GM12878 (cell line): ENCODE data around the gene LPIN1. TPM values are rescaled to one million over a fixed set of nuclear protein-coding genes. Genes with fewer than 3 reads are reported as not detected.

Source experiments
- ATAC-seq: fragments of 200-7000 bp; cut with Tn5 transposase; 3 replicates; pipeline ENCODE4 v1.9.1; 2020; ENCODE audit warnings: mild to moderate bottlenecking, moderate library complexity
- BruUV-seq: library from RNA; stranded (reverse); fragments of 400-500 nt; replicated peaks from 2 replicates; lab custom pipeline; 2021; lab: Mats Ljungman, UMichigan
- CTCF ChIA-PET: fragments of 300-600 bp; sonication (Branson Sonifier 250); formaldehyde crosslinking; extraction: SDS; loops from one replicate; lab custom pipeline; 2021; ENCODE audit warnings: inconsistent platforms; lab: Yijun Ruan, JAX
- POLR2A ChIA-PET: fragments of 350-600 bp; formaldehyde crosslinking; extraction: SDS; loops from one replicate; lab custom pipeline; 2021; ENCODE audit warnings: inconsistent platforms; lab: Charles Lee
- RAD21 ChIA-PET: fragments of 300-600 bp; sonication (Branson Sonifier 250); formaldehyde crosslinking; loops from one replicate; lab custom pipeline; 2023; ENCODE audit warnings: antibody characterized with exemption; ENCODE audit not compliant: unreplicated experiment; lab: Charles Lee
- SMC1A ChIA-PET: fragments of 300-600 bp; sonication (Branson Sonifier 250); formaldehyde crosslinking; loops from one replicate; lab custom pipeline; 2023; ENCODE audit not compliant: unreplicated experiment, uncharacterized antibody; lab: Charles Lee
- DNase-seq: peaks from one replicate; pipeline ENCODE4 v3.0.0-alpha.2; 2011; ENCODE audit warnings: low read depth, low spot score
- FAIRE-seq: peaks from 3 replicates; lab custom pipeline; 2011; peaks lifted over from hg19 to GRCh38; lab: Jason Lieb, UNC
- H2AFZ ChIP-seq: 2 replicates; pipeline ENCODE4 v1.6.0; 2011; ENCODE audit warnings: low read depth, low read length, control low read depth; ENCODE audit not compliant: control insufficient read depth
- H3K27ac ChIP-seq: 2 replicates; pipeline ENCODE4 v1.5.1; 2011; ENCODE audit warnings: control low read depth; ENCODE audit not compliant: control insufficient read depth, insufficient read depth
- H3K27me3 ChIP-seq, 2 experiments: replicated peaks in 1 of 2; 2 replicates each; pipeline versions ENCODE4 v1.6.0 to v1.6.1; 2011; ENCODE audit warnings: low read length in 1 of 2; ENCODE audit not compliant: control insufficient read depth in 2 of 2, insufficient read depth in 2 of 2
- H3K36me3 ChIP-seq, 2 experiments: 2 replicates each; pipeline ENCODE4 v1.5.1; 2011; ENCODE audit warnings: low read length in 1 of 2; ENCODE audit not compliant: control insufficient read depth in 2 of 2, insufficient read depth in 2 of 2
- H3K4me1 ChIP-seq: 2 replicates; pipeline ENCODE4 v1.6.1; 2011; ENCODE audit warnings: mild to moderate bottlenecking, low read length, moderate library complexity, mixed read lengths; ENCODE audit not compliant: control insufficient read depth, insufficient read depth
- H3K4me2 ChIP-seq: 2 replicates; pipeline ENCODE4 v1.6.0; 2011; ENCODE audit warnings: control low read depth; ENCODE audit not compliant: control insufficient read depth, insufficient read depth
- H3K4me3 ChIP-seq: fragments of 200-600 bp; sonication (generic); 2 replicates; pipeline ENCODE4 v1.5.1; 2016
- H3K79me2 ChIP-seq: 2 replicates; pipeline ENCODE4 v1.6.0; 2011; ENCODE audit warnings: low read length; ENCODE audit not compliant: control insufficient read depth, insufficient read depth
- H3K9ac ChIP-seq: 2 replicates; pipeline ENCODE4 v1.8.0; 2011; ENCODE audit warnings: low read length, control low read depth, mixed read lengths; ENCODE audit not compliant: control insufficient read depth, insufficient read depth
- H3K9me3 ChIP-seq: replicated peaks from 3 replicates; pipeline ENCODE4 v1.5.1; 2011; ENCODE audit warnings: mild to moderate bottlenecking, low read length; ENCODE audit not compliant: control insufficient read depth, insufficient read depth
- H4K20me1 ChIP-seq: 2 replicates; pipeline ENCODE4 v1.6.0; 2011; ENCODE audit not compliant: control insufficient read depth, insufficient read depth
- BHLHE40 ChIP-seq, 2 experiments: fragments of 450-650 bp in 1 of 2; IDR thresholded peaks; 2 replicates each; pipeline ENCODE4 v1.6.1; 2011 to 2017; ENCODE audit warnings: low read depth in 2 of 2, borderline replicate concordance in 1 of 2, improper control_type of control experiment in 1 of 2, low read length in 1 of 2, mild to moderate bottlenecking in 1 of 2
- CEBPB ChIP-seq, 2 experiments: fragments of 150-350 bp in 1 of 2; IDR thresholded peaks; 2 replicates each; pipeline ENCODE4 v1.6.1; 2012 to 2014; ENCODE audit warnings: low read depth in 2 of 2, low read length in 2 of 2, borderline replicate concordance in 1 of 2, inconsistent platforms in 1 of 2
- EP300 ChIP-seq, 2 experiments: fragments of 150-350 bp in 1 of 2; IDR thresholded peaks; 2 replicates each; pipeline ENCODE4 v1.6.1; 2011 to 2012; ENCODE audit warnings: low read depth in 2 of 2, low read length in 2 of 2, borderline replicate concordance in 1 of 2, improper control_type of control experiment in 1 of 2, inconsistent platforms in 1 of 2; ENCODE audit not compliant: control insufficient read depth in 1 of 2
- ETV6 ChIP-seq, 2 experiments: fragments of 450-650 bp in 1 of 2; IDR thresholded peaks in 1 of 2; conservative IDR thresholded peaks in 1 of 2; 2 replicates each; pipeline ENCODE4 v1.6.1; 2014; ENCODE audit warnings: antibody characterized with exemption in 1 of 2, borderline replicate concordance in 1 of 2, low read depth in 1 of 2, mild to moderate bottlenecking in 1 of 2, moderate library complexity in 1 of 2
- HDAC6 ChIP-seq: fragments of 200-600 bp; sonication (generic); IDR thresholded peaks from one replicate; pipeline ENCODE4 v1.8.0; 2017; ENCODE audit warnings: antibody characterized with exemption; ENCODE audit not compliant: unreplicated experiment
- IKZF1 ChIP-seq: fragments of 450-650 bp; conservative IDR thresholded peaks from 2 replicates; pipeline ENCODE4 v1.6.1; 2017; ENCODE audit warnings: antibody characterized with exemption, mild to moderate bottlenecking
- MEF2A ChIP-seq: IDR thresholded peaks from 2 replicates; pipeline ENCODE4 v1.6.1; 2011; ENCODE audit warnings: low read depth, mild to moderate bottlenecking, low read length, moderate library complexity; ENCODE audit not compliant: insufficient read depth
- MYB ChIP-seq: fragments of 150-350 bp; IDR thresholded peaks from 2 replicates; pipeline ENCODE4 v1.6.1; 2014; ENCODE audit warnings: mild to moderate bottlenecking, low read depth, low read length, borderline replicate concordance
- SRF ChIP-seq, 2 experiments: IDR thresholded peaks; 2 replicates each; pipeline ENCODE4 v1.6.1; 2011; ENCODE audit warnings: low read depth in 2 of 2, low read length in 2 of 2, mild to moderate bottlenecking in 1 of 2, moderate library complexity in 1 of 2
- STAT1 ChIP-seq: fragments of 450-650 bp; conservative IDR thresholded peaks from 2 replicates; pipeline ENCODE4 v1.6.1; 2014; ENCODE audit warnings: antibody characterized with exemption, mild to moderate bottlenecking
- TBL1XR1 ChIP-seq: IDR thresholded peaks from 2 replicates; pipeline ENCODE4 v1.6.1; 2012; ENCODE audit warnings: low read depth, low read length, improper control_type of control experiment
- WRNIP1 ChIP-seq: IDR thresholded peaks from 2 replicates; pipeline ENCODE4 v1.6.1; 2011; ENCODE audit warnings: low read depth, low read length, improper control_type of control experiment, borderline replicate concordance
- ZZZ3 ChIP-seq: IDR thresholded peaks from 2 replicates; pipeline ENCODE4 v1.6.1; 2011; ENCODE audit warnings: low read depth; ENCODE audit not compliant: control insufficient read depth, insufficient read length
- WGBS: methylation state at CpG from one replicate; pipeline ENCODE4 v1.1.6; 2016; ENCODE audit warnings: low lambda C conversion rate; ENCODE audit not compliant: insufficient replicate concordance, insufficient coverage; ENCODE audit errors: missing lambda C conversion rate; 5-methylcytosine and 5-hydroxymethylcytosine counted together
- in situ Hi-C: fragments of 300-500 bp; cut with MboI; formaldehyde crosslinking; loops from 9 replicates; pipeline ENCODE4 v1.14.3; 2018; ENCODE audit warnings: mixed read lengths
- intact Hi-C: fragments of 100-400 bp; cut with micrococcal nuclease; formaldehyde crosslinking; loops from one replicate; pipeline ENCODE4 v1.14.2; 2022; ENCODE audit not compliant: unreplicated experiment
- polyA plus RNA-seq, 11 experiments: library from polyadenylated mRNA; depleted of rRNA in 4 of 11; unstranded in 6 of 11; stranded (reverse) in 5 of 11; fragments of >200 nt; fragmentation: Nextera tagmentation in 4 of 11; fragmentation: Illumina TruSeq in 1 of 11; extraction: Ambion mirVana in 4 of 11; extraction: Trizol in 1 of 11; gene quantifications; 1 replicate in 1 of 11; 2 replicates in 10 of 11; pipeline versions ENCODE4 v1.2.1 to v1.2.3, GENCODE V29; 2011 to 2016; ENCODE audit warnings: inconsistent platforms in 2 of 11, missing spikeins in 2 of 11, low read depth in 1 of 11
- total RNA-seq, 4 experiments: library from RNA; depleted of rRNA in 3 of 4; stranded (reverse); fragments of >200 nt in 3 of 4; fragmentation: Illumina TruSeq in 1 of 4; extraction: Trizol in 1 of 4; gene quantifications; 2 replicates each; pipeline versions ENCODE4 v1.2.1 to v1.2.3, GENCODE V29; 2013 to 2021
- TF ChIP-seq, protein P1 (sequence below): fragments of 450-650 bp; IDR thresholded peaks from 2 replicates; pipeline ENCODE4 v1.6.1; 2014; ENCODE audit warnings: mild to moderate bottlenecking
- TF ChIP-seq, protein P2 (sequence below): IDR thresholded peaks from 2 replicates; pipeline ENCODE4 v1.6.1; 2012; ENCODE audit warnings: low read depth, low read length, improper control_type of control experiment

The LPIN1 gene
- total and polyA plus RNA-seq, 10 of the 15 experiments (the other 5 are each of a cell fraction or from before 2014, with no cell fraction given), result 18.8 to 82.5 (median 50.3) TPM

DNA sequence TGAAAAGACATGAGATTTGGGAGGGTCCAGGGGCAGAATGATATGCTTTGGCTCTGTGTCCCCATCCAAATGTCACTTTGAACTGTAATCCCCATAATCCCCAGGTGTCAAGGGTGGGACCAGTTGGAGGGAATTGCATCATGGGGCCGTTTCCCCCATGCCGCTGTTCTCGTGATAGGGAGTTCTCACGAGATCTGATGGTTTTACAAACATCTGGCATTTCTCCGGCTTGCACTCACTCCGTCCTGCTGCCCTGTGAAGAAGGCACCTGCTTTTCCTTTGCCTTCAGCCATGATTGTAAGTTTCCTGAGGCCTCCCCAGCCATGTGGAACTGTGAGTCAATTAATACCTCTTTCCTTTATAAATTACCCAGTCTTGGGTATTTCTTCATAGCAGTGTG, 51.4 kb downstream of the LPIN1 start (continued):
- TF ChIP-seq CEBPB (IDR thresholded peaks at IDR 0.05; ENCODE audit: borderline replicate concordance in 1 of 2, low read depth in 2 of 2, low read length in 2 of 2), result no peak

DNA sequence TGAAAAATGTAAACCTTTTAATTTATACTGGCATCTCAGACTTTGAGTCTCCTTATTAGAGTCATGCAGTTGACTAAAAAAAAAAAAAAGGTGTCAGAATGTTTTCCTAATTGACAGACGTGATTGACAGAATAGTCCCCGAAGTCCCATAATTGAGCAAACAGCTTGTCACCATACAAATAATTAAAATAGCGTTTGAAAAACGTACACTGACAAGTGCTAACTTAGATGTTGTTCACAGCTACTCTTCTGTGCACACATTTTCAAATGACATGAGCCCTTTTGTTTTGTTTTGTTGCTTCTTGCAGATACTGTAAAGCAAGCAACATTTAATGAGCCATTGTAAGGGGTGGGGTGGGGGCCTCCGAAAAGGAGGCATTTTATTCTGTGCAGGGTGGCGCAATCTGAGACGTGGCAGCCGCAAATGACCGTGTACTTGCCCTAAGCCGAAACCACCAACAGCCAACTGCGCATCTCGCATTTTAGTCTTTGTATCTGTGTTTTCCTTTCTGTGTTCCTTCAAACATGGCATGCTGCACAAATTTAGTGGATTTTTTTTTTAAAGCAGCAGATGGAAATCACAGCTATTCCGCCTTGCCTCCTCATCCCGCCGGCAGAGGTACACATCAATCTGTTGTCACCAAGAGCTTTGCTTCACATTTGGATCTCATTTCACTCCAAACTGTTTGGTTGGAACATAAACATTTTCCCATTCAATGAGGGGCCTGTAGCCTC, 52.4 kb downstream of the LPIN1 start:
- Histone ChIP-seq H3K79me2 (no peaks in the 10 kb centered on the region), H3K27ac (no peak overlapping the region), H3K9me3 (no peaks in the 10 kb centered on the region), H3K27me3 (no peaks in the 10 kb centered on the region), H3K36me3 (peaks cover 28 to 35% of the 10 kb centered on the region in 2 experiments), H4K20me1 (no peaks in the 10 kb centered on the region), H3K4me1 (no peaks in the 10 kb centered on the region), H3K4me3 (no peak overlapping the region), H3K4me2 (no peak overlapping the region), H3K9ac (no peak overlapping the region), H2AFZ (no peak overlapping the region)
- SMC1A ChIA-PET, result interaction anchor here (0.7 to 1.1 kb wide), 2 partner anchors 18 to 361 kb away, joined by 4 to 6 read pairs; no protein-coding TSS in a partner anchor
- no peak for DNase-seq
- no TSS peak for BruUV-seq
- FAIRE-seq, result no peak
- ATAC-seq, result no peak
- 79% methylated on average over 15 of the region's 15 CpGs for WGBS
- CTCF ChIA-PET, result no interaction called here
- in situ Hi-C loops, result no loop called here
- RAD21 ChIA-PET, result no interaction called here
- intact Hi-C loops, result no loop called here
- POLR2A ChIA-PET, result no interaction called here
- TF ChIP-seq EP300 (IDR thresholded peaks at IDR 0.05; ENCODE audit: borderline replicate concordance in 1 of 2, control insufficient read depth in 1 of 2, low read depth in 2 of 2, low read length in 2 of 2) (no peak), SRF (IDR thresholded peaks at IDR 0.05; ENCODE audit: low read depth in 2 of 2, low read length in 2 of 2) (no peak), IKZF1 (no peak), MYB (no peak), ETV6 (conservative IDR thresholded peaks at IDR 0.05 in 1 of 2, IDR thresholded peaks at IDR 0.05 in 1 of 2; ENCODE audit: borderline replicate concordance in 1 of 2, low read depth in 1 of 2) (no peak), STAT1 (no peak), WRNIP1 (no peak), HDAC6 (no peak), TBL1XR1 (no peak), ZZZ3 (no peak), MEF2A (no peak), BHLHE40 (IDR thresholded peaks at IDR 0.05; ENCODE audit: borderline replicate concordance in 1 of 2, low read depth in 2 of 2, low read length in 1 of 2) (no peak)
- TF ChIP-seq, protein P1, sequence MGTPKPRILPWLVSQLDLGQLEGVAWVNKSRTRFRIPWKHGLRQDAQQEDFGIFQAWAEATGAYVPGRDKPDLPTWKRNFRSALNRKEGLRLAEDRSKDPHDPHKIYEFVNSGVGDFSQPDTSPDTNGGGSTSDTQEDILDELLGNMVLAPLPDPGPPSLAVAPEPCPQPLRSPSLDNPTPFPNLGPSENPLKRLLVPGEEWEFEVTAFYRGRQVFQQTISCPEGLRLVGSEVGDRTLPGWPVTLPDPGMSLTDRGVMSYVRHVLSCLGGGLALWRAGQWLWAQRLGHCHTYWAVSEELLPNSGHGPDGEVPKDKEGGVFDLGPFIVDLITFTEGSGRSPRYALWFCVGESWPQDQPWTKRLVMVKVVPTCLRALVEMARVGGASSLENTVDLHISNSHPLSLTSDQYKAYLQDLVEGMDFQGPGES, result no peak
- TF ChIP-seq, protein P2, sequence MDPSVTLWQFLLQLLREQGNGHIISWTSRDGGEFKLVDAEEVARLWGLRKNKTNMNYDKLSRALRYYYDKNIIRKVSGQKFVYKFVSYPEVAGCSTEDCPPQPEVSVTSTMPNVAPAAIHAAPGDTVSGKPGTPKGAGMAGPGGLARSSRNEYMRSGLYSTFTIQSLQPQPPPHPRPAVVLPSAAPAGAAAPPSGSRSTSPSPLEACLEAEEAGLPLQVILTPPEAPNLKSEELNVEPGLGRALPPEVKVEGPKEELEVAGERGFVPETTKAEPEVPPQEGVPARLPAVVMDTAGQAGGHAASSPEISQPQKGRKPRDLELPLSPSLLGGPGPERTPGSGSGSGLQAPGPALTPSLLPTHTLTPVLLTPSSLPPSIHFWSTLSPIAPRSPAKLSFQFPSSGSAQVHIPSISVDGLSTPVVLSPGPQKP, result no peak
